ENCODE data around the gene NLRP10. TPM values are rescaled to one million over a fixed set of nuclear protein-coding genes. Genes with fewer than 3 reads are reported as not detected.
A peak's percentile ranks its signal among the peaks of the same experiment; 100 is the strongest.

Gene NLRP10
- total and polyA plus RNA-seq, 4 donors: not detected

DNA sequence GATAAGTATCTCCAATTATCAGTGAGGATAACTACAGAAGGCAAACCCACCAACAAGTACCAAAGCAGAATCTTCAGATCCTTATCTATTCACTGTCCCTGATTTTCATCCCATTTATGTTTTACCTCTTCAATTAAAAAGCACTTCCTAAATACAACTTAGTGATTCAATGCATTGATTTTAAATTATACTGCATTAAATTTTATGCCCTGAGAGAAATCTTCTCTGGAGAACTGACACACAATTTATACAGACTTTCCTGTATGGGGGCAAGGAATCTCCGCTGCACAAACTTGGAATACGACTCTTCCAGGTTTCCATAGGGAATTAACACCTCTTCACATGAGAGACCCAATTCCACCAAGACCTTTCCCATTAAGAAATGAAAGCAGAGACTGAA lies 23.6 kb downstream of the NLRP10 start, which contains the start of gene OR10A3:
Gene OR10A3, minus strand, starts transcription at position 101 of the 400 bp plus-strand sequence. CDS start 2,188 bp downstream, outside the sequence.
- Histone ChIP-seq H3K4me1 (ENCODE audit: control insufficient read depth in 5 of 5, insufficient read depth in 5 of 5, low read length in 5 of 5) (no peaks in the 10 kb centered on the region), H3K27me3 (ENCODE audit: control insufficient read depth in 3 of 3, insufficient read depth in 3 of 3, low read length in 2 of 3) (no peaks in the 10 kb centered on the region), H3K9me3 (ENCODE audit: control insufficient read depth in 4 of 4, insufficient read depth in 3 of 4, low read length in 3 of 4) (peaks cover 0 to 16% (median 12%) of the 10 kb centered on the region in 4 donors), H3K4me3 (no peak within 1 kb of the TSS), H3K36me3 (ENCODE audit: control insufficient read depth in 4 of 4, insufficient read depth in 4 of 4, low read length in 4 of 4) (no peaks in the 10 kb centered on the region), H3K9ac (ENCODE audit: insufficient read depth in 1 of 2, low read length in 2 of 2) (no peak within 1 kb of the TSS), H3K27ac (ENCODE audit: low read depth in 1 of 2, low read length in 1 of 2) (no peak within 1 kb of the TSS)
- ATAC-seq (ENCODE audit: insufficient read depth, low FRiP score) (no peak), DNase-seq (no peak)
- TF ChIP-seq, protein P1, sequence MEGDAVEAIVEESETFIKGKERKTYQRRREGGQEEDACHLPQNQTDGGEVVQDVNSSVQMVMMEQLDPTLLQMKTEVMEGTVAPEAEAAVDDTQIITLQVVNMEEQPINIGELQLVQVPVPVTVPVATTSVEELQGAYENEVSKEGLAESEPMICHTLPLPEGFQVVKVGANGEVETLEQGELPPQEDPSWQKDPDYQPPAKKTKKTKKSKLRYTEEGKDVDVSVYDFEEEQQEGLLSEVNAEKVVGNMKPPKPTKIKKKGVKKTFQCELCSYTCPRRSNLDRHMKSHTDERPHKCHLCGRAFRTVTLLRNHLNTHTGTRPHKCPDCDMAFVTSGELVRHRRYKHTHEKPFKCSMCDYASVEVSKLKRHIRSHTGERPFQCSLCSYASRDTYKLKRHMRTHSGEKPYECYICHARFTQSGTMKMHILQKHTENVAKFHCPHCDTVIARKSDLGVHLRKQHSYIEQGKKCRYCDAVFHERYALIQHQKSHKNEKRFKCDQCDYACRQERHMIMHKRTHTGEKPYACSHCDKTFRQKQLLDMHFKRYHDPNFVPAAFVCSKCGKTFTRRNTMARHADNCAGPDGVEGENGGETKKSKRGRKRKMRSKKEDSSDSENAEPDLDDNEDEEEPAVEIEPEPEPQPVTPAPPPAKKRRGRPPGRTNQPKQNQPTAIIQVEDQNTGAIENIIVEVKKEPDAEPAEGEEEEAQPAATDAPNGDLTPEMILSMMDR (IDR thresholded peaks at IDR 0.05; ENCODE audit: control extremely low read depth, extremely low read depth): no peak
- WGBS, 2 donors: 90 to 95% methylated on average over 2 of the region's 2 CpGs

DNA sequence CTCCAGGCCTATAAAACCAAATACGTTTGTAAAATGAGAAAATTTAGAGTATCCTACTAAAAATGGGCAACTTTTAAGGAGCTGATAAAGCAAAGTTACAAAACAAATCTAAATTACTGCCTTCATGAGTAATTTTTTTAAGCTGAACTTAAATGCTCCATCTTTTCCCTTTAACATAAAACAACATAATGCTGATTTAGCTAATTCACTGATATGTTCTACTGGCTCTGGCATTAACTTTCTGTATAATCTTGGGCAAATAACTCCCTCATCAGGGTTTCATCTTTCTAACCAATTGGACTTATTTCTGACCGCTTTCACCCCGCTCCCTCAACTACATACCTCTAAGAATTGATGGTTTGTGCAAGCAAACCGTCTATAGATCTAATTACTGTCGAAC lies 24.1 kb downstream of the NLRP10 start:
- no peaks in the 10 kb centered on the region for H3K36me3 ChIP-seq (ENCODE audit: control insufficient read depth in 4 of 4, insufficient read depth in 4 of 4, low read length in 4 of 4)
- no peaks in the 10 kb centered on the region for H3K4me1 ChIP-seq (ENCODE audit: control insufficient read depth in 5 of 5, insufficient read depth in 5 of 5, low read length in 5 of 5)
- no peak overlapping the region for H3K9ac ChIP-seq (ENCODE audit: insufficient read depth in 1 of 2, low read length in 2 of 2)
- no peak overlapping the region for H3K27ac ChIP-seq (ENCODE audit: low read depth in 1 of 2, low read length in 1 of 2)
- DNase-seq (no peak), ATAC-seq (ENCODE audit: insufficient read depth, low FRiP score) (no peak)
- TF ChIP-seq, protein P1 (IDR thresholded peaks at IDR 0.05; ENCODE audit: control extremely low read depth, extremely low read depth): no peak
- no peaks in the 10 kb centered on the region for H3K27me3 ChIP-seq (ENCODE audit: control insufficient read depth in 3 of 3, insufficient read depth in 3 of 3, low read length in 2 of 3)
- 64 to 69% methylated on average over 5 of the region's 5 CpGs for WGBS, 2 donors
- H3K4me3 ChIP-seq: no peak overlapping the region
- peaks cover 0 to 16% (median 11%) of the 10 kb centered on the region in 4 donors for H3K9me3 ChIP-seq (ENCODE audit: control insufficient read depth in 4 of 4, insufficient read depth in 3 of 4, low read length in 3 of 4)

DNA sequence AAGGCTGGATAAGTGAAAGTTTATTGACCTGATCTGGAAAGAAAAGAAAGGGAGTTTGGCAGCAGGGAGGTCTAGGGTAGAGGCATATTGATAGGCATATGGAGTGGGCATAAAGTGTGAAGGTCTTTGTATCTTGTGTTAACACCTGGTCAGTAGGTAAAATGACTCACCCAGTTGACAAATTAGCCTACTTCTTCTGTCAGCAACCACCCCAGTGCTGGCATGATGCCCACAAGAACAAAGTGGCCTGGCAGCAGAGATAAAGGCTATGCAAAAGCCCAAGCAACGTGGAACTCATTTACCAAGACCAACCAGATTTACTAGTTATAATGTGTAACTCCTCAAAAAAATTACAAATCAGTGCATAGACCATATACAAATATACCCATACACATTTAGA lies 28.6 kb downstream of the NLRP10 start:
- DNase-seq: peak in 1 of 3 donors; percentile 10
- Histone ChIP-seq H3K9ac (ENCODE audit: insufficient read depth in 1 of 2, low read length in 2 of 2) (no peak overlapping the region), H3K36me3 (ENCODE audit: control insufficient read depth in 4 of 4, insufficient read depth in 4 of 4, low read length in 4 of 4) (no peaks in the 10 kb centered on the region), H3K27me3 (ENCODE audit: control insufficient read depth in 3 of 3, insufficient read depth in 3 of 3, low read length in 2 of 3) (no peaks in the 10 kb centered on the region), H3K9me3 (ENCODE audit: control insufficient read depth in 4 of 4, insufficient read depth in 3 of 4, low read length in 3 of 4) (no peaks in the 10 kb centered on the region), H3K27ac (ENCODE audit: low read depth in 1 of 2, low read length in 1 of 2) (no peak overlapping the region), H3K4me1 (ENCODE audit: control insufficient read depth in 5 of 5, insufficient read depth in 5 of 5, low read length in 5 of 5) (no peaks in the 10 kb centered on the region), H3K4me3 (no peak overlapping the region)
- WGBS, 2 donors: 18 to 31% methylated on average over 1 of the region's 1 CpG
- TF ChIP-seq, protein P1 (IDR thresholded peaks at IDR 0.05; ENCODE audit: control extremely low read depth, extremely low read depth): no peak
- ATAC-seq (ENCODE audit: insufficient read depth, low FRiP score): no peak

DNA sequence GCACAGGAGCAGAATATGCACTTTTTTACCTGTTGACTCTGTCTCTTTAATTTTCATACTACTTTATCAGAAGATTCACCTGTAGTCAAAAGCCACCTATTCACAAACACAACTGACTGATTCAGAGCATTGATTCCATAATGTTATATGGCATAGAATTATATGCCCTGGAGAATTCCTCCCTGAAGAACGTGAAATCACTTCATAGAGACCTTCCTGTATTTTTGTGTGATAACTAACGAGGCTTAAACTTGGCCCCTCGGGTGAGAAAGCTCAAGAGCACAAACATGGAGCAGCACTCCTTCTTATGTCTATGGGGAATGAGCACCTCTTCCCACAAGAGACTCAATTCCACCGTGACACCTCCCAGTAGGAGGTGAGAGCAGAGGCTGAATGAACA lies 34.1 kb downstream of the NLRP10 start, which contains the start of gene OR10A6:
Gene OR10A6, minus strand, starts transcription at position 101 of the 400 bp plus-strand sequence. CDS start 2,606 bp downstream, outside the sequence.
- no peak within 1 kb of the TSS for H3K27ac ChIP-seq (ENCODE audit: low read depth in 1 of 2, low read length in 1 of 2)
- WGBS, 2 donors: 80 to 85% methylated on average over 4 of the region's 4 CpGs
- TF ChIP-seq, protein P1 (IDR thresholded peaks at IDR 0.05; ENCODE audit: control extremely low read depth, extremely low read depth): no peak
- ATAC-seq (ENCODE audit: insufficient read depth, low FRiP score) (no peak), DNase-seq (no peak)
- no peaks in the 10 kb centered on the region for H3K9me3 ChIP-seq (ENCODE audit: control insufficient read depth in 4 of 4, insufficient read depth in 3 of 4, low read length in 3 of 4)
- no peaks in the 10 kb centered on the region for H3K27me3 ChIP-seq (ENCODE audit: control insufficient read depth in 3 of 3, insufficient read depth in 3 of 3, low read length in 2 of 3)
- no peak within 1 kb of the TSS for H3K4me3 ChIP-seq
- no peaks in the 10 kb centered on the region for H3K36me3 ChIP-seq (ENCODE audit: control insufficient read depth in 4 of 4, insufficient read depth in 4 of 4, low read length in 4 of 4)
- H3K9ac ChIP-seq (ENCODE audit: insufficient read depth in 1 of 2, low read length in 2 of 2): no peak within 1 kb of the TSS
- no peaks in the 10 kb centered on the region for H3K4me1 ChIP-seq (ENCODE audit: control insufficient read depth in 5 of 5, insufficient read depth in 5 of 5, low read length in 5 of 5)
